ENCODE data around the gene ARHGAP26.

Gene ARHGAP26

DNA sequence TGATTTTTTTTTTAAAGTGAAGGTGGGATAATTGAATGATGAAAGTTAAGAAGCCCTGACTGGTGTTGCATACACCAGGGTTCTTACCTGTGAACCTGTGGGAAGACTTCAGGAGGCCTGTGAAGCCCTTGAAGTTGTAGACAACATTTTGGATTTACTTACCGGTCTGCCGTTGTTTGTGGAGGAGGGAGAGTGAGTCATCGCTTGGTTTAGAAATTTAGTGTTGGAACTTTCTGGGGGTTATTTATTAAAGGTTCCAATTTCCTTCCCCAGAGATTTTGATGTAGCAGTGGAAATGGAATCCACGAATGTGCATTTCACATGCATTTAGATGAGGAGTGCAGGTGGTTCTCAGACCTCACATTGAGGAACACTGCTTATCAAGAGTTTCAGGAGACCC is 49.6 kb downstream of the ARHGAP26 start:
- no peaks in the 10 kb centered on the region for H3K36me3 ChIP-seq (ENCODE audit: insufficient read depth, low read length)
- H3K4me1 ChIP-seq (ENCODE audit: insufficient read depth, low read length, severe bottlenecking), result no peaks in the 10 kb centered on the region
- H4K20me1 ChIP-seq (ENCODE audit: insufficient read depth, low read length), result no peaks in the 10 kb centered on the region
- no peak overlapping the region for H3K4me3 ChIP-seq (ENCODE audit: low read depth, low read length, poor library complexity, severe bottlenecking)
- H3K4me2 ChIP-seq (ENCODE audit: low read length), result no peak overlapping the region
- H3K9me2 ChIP-seq (ENCODE audit: low read depth, low read length), result no peaks in the 10 kb centered on the region
- no peak overlapping the region for H2AFZ ChIP-seq (ENCODE audit: low read length)
- no peaks in the 10 kb centered on the region for H3K9me3 ChIP-seq (ENCODE audit: low read length)
- no peaks in the 10 kb centered on the region for H3F3A ChIP-seq (ENCODE audit: insufficient read depth, low read length)
- TF ChIP-seq EZH2 (IDR thresholded peaks at IDR 0.05; ENCODE audit: borderline replicate concordance, low read length), result no peak
- TF ChIP-seq, protein P1, sequence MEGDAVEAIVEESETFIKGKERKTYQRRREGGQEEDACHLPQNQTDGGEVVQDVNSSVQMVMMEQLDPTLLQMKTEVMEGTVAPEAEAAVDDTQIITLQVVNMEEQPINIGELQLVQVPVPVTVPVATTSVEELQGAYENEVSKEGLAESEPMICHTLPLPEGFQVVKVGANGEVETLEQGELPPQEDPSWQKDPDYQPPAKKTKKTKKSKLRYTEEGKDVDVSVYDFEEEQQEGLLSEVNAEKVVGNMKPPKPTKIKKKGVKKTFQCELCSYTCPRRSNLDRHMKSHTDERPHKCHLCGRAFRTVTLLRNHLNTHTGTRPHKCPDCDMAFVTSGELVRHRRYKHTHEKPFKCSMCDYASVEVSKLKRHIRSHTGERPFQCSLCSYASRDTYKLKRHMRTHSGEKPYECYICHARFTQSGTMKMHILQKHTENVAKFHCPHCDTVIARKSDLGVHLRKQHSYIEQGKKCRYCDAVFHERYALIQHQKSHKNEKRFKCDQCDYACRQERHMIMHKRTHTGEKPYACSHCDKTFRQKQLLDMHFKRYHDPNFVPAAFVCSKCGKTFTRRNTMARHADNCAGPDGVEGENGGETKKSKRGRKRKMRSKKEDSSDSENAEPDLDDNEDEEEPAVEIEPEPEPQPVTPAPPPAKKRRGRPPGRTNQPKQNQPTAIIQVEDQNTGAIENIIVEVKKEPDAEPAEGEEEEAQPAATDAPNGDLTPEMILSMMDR (IDR thresholded peaks at IDR 0.05; ENCODE audit: low read length), result no peak
- H3K79me2 ChIP-seq (ENCODE audit: insufficient read depth, low read length), result no peaks in the 10 kb centered on the region
- H3K27ac ChIP-seq (ENCODE audit: low read depth, low read length, poor library complexity, severe bottlenecking), result no peak overlapping the region
- H3K27me3 ChIP-seq (ENCODE audit: insufficient read depth, low read length), result 0 out of 2 replicates have a peak, but pooled peaks cover 3% of the 10 kb centered on the region
- H3K9ac ChIP-seq (ENCODE audit: low read length), result no peak overlapping the region

DNA sequence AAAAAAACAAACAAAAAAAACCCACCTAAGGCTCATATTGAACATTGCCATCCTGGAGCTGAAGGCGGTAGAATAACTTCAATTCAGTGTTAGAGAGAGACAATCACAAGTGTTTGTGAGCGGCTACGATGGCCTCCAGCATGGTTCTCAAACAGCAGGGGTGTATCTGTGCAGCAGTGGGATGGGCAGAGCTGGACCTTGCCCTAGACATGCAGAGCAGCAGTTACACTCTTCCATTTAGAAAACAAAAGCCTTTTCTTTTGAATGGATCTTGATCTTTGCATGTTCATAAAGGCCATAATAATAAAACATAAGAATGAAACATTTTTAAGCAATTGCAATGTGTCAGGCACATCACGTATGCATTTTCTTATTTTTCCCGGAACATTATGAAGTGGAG is 50.3 kb downstream of the ARHGAP26 start:
- Histone ChIP-seq H4K20me1 (ENCODE audit: insufficient read depth, low read length) (no peaks in the 10 kb centered on the region), H3F3A (ENCODE audit: insufficient read depth, low read length) (no peaks in the 10 kb centered on the region), H2AFZ (ENCODE audit: low read length) (no peak overlapping the region), H3K4me3 (ENCODE audit: low read depth, low read length, poor library complexity, severe bottlenecking) (no peak overlapping the region), H3K4me1 (ENCODE audit: insufficient read depth, low read length, severe bottlenecking) (no peaks in the 10 kb centered on the region), H3K27me3 (ENCODE audit: insufficient read depth, low read length) (0 out of 2 replicates have a peak, but pooled peaks cover 3% of the 10 kb centered on the region), H3K4me2 (ENCODE audit: low read length) (no peak overlapping the region), H3K27ac (ENCODE audit: low read depth, low read length, poor library complexity, severe bottlenecking) (no peak overlapping the region), H3K9me3 (ENCODE audit: low read length) (no peaks in the 10 kb centered on the region), H3K36me3 (ENCODE audit: insufficient read depth, low read length) (no peaks in the 10 kb centered on the region), H3K9me2 (ENCODE audit: low read depth, low read length) (no peaks in the 10 kb centered on the region), H3K79me2 (ENCODE audit: insufficient read depth, low read length) (no peaks in the 10 kb centered on the region), H3K9ac (ENCODE audit: low read length) (no peak overlapping the region)
- TF ChIP-seq, protein P1 (IDR thresholded peaks at IDR 0.05; ENCODE audit: low read length), result no peak
- TF ChIP-seq EZH2 (IDR thresholded peaks at IDR 0.05; ENCODE audit: borderline replicate concordance, low read length), result no peak

DNA sequence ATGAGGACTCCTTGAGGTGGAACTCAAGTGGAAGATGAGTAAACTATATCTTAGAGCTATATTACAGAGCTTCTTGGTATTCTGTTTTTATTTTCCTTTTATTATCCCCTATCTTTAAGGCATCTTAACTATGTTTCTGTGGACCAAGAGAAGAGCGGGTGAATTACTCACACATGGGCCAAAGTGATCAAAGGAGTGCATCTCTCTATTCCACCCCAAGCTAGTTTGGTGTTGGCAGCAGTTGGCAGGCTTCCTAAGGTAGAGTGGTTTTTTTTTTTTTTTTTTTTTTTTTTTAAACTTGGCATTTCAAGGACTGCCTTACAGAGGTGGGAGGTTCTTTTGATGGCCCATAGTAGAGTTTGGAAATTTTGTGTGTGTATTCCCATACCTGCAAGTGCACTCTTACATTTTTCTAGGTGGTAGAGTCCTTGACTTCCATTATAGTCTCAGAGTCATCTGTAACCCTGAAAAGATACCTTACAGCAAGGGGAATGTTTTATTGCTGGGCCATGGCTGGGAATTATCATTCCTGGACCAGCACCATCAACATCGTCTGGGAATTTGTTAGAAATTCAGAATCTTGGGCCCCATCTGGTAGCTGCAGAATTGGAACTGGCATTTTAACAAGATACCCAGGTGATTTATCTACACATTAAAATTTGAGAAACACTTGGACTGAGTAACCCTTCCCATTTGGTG is 51.0 kb downstream of the ARHGAP26 start:
- 0 out of 2 replicates have a peak, but pooled peaks cover 3% of the 10 kb centered on the region for H3K27me3 ChIP-seq (ENCODE audit: insufficient read depth, low read length)
- H3K9me2 ChIP-seq (ENCODE audit: low read depth, low read length), result no peaks in the 10 kb centered on the region
- no peak overlapping the region for H3K27ac ChIP-seq (ENCODE audit: low read depth, low read length, poor library complexity, severe bottlenecking)
- H3F3A ChIP-seq (ENCODE audit: insufficient read depth, low read length), result no peaks in the 10 kb centered on the region
- no peaks in the 10 kb centered on the region for H4K20me1 ChIP-seq (ENCODE audit: insufficient read depth, low read length)
- no peak overlapping the region for H3K9ac ChIP-seq (ENCODE audit: low read length)
- H3K4me1 ChIP-seq (ENCODE audit: insufficient read depth, low read length, severe bottlenecking), result no peaks in the 10 kb centered on the region
- TF ChIP-seq, protein P1 (IDR thresholded peaks at IDR 0.05; ENCODE audit: low read length), result no peak
- no peak for TF ChIP-seq EZH2 (IDR thresholded peaks at IDR 0.05; ENCODE audit: borderline replicate concordance, low read length)
- no peak overlapping the region for H3K4me2 ChIP-seq (ENCODE audit: low read length)
- H2AFZ ChIP-seq (ENCODE audit: low read length), result no peak overlapping the region
- no peaks in the 10 kb centered on the region for H3K36me3 ChIP-seq (ENCODE audit: insufficient read depth, low read length)
- no peaks in the 10 kb centered on the region for H3K9me3 ChIP-seq (ENCODE audit: low read length)
- no peak overlapping the region for H3K4me3 ChIP-seq (ENCODE audit: low read depth, low read length, poor library complexity, severe bottlenecking)
- H3K79me2 ChIP-seq (ENCODE audit: insufficient read depth, low read length), result no peaks in the 10 kb centered on the region
